Esophagus squamous epithelium (tissue), 4 donors: Measurements from ENCODE around the gene PCDH9.

Source experiments
- CTCF ChIP-seq, 6 experiments: fragments of 450-650 bp in 4 of 6; fragments of 200-600 bp in 2 of 6; sonication (generic) in 2 of 6; IDR thresholded peaks; one replicate each; pipeline ENCODE4 v1.5.1; 2016 to 2019; ENCODE audit warnings: antibody characterized with exemption in 6 of 6, mild to moderate bottlenecking in 4 of 6, moderate library complexity in 4 of 6
- POLR2A ChIP-seq, 4 donors: fragments of 450-650 bp; IDR thresholded peaks; one replicate each; pipeline ENCODE4 v1.6.1; 2017; ENCODE audit warnings: antibody characterized with exemption in 4 of 4, mild to moderate bottlenecking in 4 of 4, moderate library complexity in 3 of 4

- TF ChIP-seq CTCF (IDR thresholded peaks at IDR 0.05) = no peak
- no peak for TF ChIP-seq POLR2A (IDR thresholded peaks at IDR 0.05)
These were observed 420.7 kb downstream of the PCDH9 start for GRCh38 chr13:66809485-66809884.
